GM23248 (cell line): ENCODE data around the gene EDC3.

Source experiments
- EZH2 ChIP-seq: fragments of 200-600 bp; sonication (generic); IDR thresholded peaks from 2 replicates; pipeline ENCODE4 v1.6.1; 2018; ENCODE audit warnings: antibody characterized with exemption, mild to moderate bottlenecking; ENCODE audit not compliant: insufficient read depth, poor library complexity, severe bottlenecking
- EZH2phosphoT487 ChIP-seq: fragments of 200-600 bp; sonication (generic); IDR thresholded peaks from 2 replicates; pipeline ENCODE4 v1.6.1; 2018; ENCODE audit warnings: antibody characterized with exemption, moderate library complexity, mild to moderate bottlenecking, low read depth; ENCODE audit not compliant: insufficient read depth

- TF ChIP-seq EZH2 (no peak), EZH2phosphoT487 (no peak)
Observed at GRCh38 chr15:74621936-74622335, 73.9 kb downstream of the EDC3 start.
